Naive thymus-derived CD4-positive, alpha-beta T cell (primary cell): ENCODE results near the gene STRAP. TPM values are rescaled to one million over a fixed set of nuclear protein-coding genes. Genes with fewer than 3 reads are reported as not detected.
A peak's percentile ranks its signal among the peaks of the same experiment; 100 is the strongest.

ENCODE experiments used
- ATAC-seq: fragments of 150-1000 bp; cut with Tn5 transposase; 2 replicates; pipeline ENCODE4 v1.10.0; 2021; ENCODE audit warnings: mild to moderate bottlenecking, moderate library complexity
- CTCF ChIA-PET: fragments of 350-600 bp; sonication (Branson Sonifier 250); formaldehyde crosslinking; loops from one replicate; lab custom pipeline; 2021; ENCODE audit warnings: antibody characterized with exemption; lab: Charles Lee
- POLR2A ChIA-PET: fragments of 350-600 bp; sonication (Branson Sonifier 250); formaldehyde crosslinking; loops from one replicate; lab custom pipeline; 2021; ENCODE audit warnings: antibody characterized with exemption, inconsistent platforms; lab: Charles Lee
- DNase-seq, 9 donors: peaks; one replicate each; pipeline versions ENCODE4 v3.0.0 to v3.0.0-alpha.2; 2020 to 2022; ENCODE audit warnings: mixed read lengths in 1 of 9
- H3K27ac ChIP-seq: one replicate; pipeline ENCODE4 v1.7.0; 2013; ENCODE audit warnings: mild to moderate bottlenecking, low read depth, low read length, moderate library complexity
- H3K27me3 ChIP-seq, 2 donors: one replicate each; pipeline ENCODE4 v1.7.0; 2013; ENCODE audit warnings: low read length in 2 of 2, mild to moderate bottlenecking in 2 of 2, moderate library complexity in 2 of 2; ENCODE audit not compliant: control insufficient read depth in 2 of 2, insufficient read depth in 2 of 2
- H3K36me3 ChIP-seq, 3 experiments: 1 replicate in 2 of 3; 2 replicates in 1 of 3; pipeline ENCODE4 v1.7.0; 2013; ENCODE audit warnings: low read length in 3 of 3, mild to moderate bottlenecking in 3 of 3, moderate library complexity in 1 of 3; ENCODE audit not compliant: insufficient read depth in 3 of 3, control insufficient read depth in 2 of 3
- H3K4me1 ChIP-seq, 2 donors: one replicate each; pipeline ENCODE4 v1.7.0; 2013; ENCODE audit warnings: low read length in 2 of 2, mild to moderate bottlenecking in 2 of 2, moderate library complexity in 1 of 2; ENCODE audit not compliant: control insufficient read depth in 2 of 2, insufficient read depth in 2 of 2
- H3K4me3 ChIP-seq: 2 replicates; pipeline ENCODE4 v1.7.0; 2013; ENCODE audit warnings: mild to moderate bottlenecking, low read length
- H3K9me3 ChIP-seq, 3 experiments: 1 replicate in 2 of 3; 2 replicates in 1 of 3; pipeline ENCODE4 v1.7.0; 2013; ENCODE audit warnings: low read length in 3 of 3; ENCODE audit not compliant: control insufficient read depth in 2 of 3
- H3K27ac Mint-ChIP-seq, 9 donors: one replicate each; pipeline ENCODE4 v1.8.0; 2020 to 2022; ENCODE audit warnings: mixed read lengths in 9 of 9, mild to moderate bottlenecking in 8 of 9, moderate library complexity in 5 of 9, inconsistent platforms in 2 of 9
- H3K27me3 Mint-ChIP-seq, 5 donors: one replicate each; pipeline ENCODE4 v1.8.0; 2021 to 2022; ENCODE audit warnings: mixed read lengths in 5 of 5, mild to moderate bottlenecking in 1 of 5
- H3K36me3 Mint-ChIP-seq, 5 donors: one replicate each; pipeline ENCODE4 v1.8.0; 2020 to 2022; ENCODE audit warnings: mixed read lengths in 5 of 5, mild to moderate bottlenecking in 3 of 5, inconsistent platforms in 1 of 5
- H3K4me1 Mint-ChIP-seq, 7 donors: one replicate each; pipeline ENCODE4 v1.8.0; 2020 to 2022; ENCODE audit warnings: mixed read lengths in 7 of 7, mild to moderate bottlenecking in 3 of 7, inconsistent platforms in 1 of 7
- H3K4me3 Mint-ChIP-seq, 10 donors: one replicate each; pipeline ENCODE4 v1.8.0; 2020 to 2022; ENCODE audit warnings: mild to moderate bottlenecking in 10 of 10, mixed read lengths in 10 of 10, moderate library complexity in 6 of 10, inconsistent platforms in 2 of 10
- H3K9me3 Mint-ChIP-seq, 11 donors: one replicate each; pipeline ENCODE4 v1.8.0; 2020 to 2022; ENCODE audit warnings: mixed read lengths in 11 of 11, mild to moderate bottlenecking in 4 of 11, inconsistent platforms in 1 of 11, moderate library complexity in 1 of 11
- intact Hi-C, 2 donors: fragments of 100-400 bp; cut with micrococcal nuclease; formaldehyde crosslinking; loops; one replicate each; pipeline ENCODE4 v1.15.1; 2023
- polyA plus RNA-seq, 2 donors: library from polyadenylated mRNA; unstranded; fragments of 300-500 nt; fragmentation: Illumina TruSeq; gene quantifications; one replicate each; pipeline ENCODE4 v1.2.3, GENCODE V29; 2021
- total RNA-seq, 6 experiments: library from RNA in 5 of 6; stranded (reverse) in 5 of 6; gene quantifications; 1 replicate in 5 of 6; 2 replicates in 1 of 6; pipeline ENCODE4 v1.2.3 and lab custom pipeline; 2021 to 2026

Gene STRAP, protein sequence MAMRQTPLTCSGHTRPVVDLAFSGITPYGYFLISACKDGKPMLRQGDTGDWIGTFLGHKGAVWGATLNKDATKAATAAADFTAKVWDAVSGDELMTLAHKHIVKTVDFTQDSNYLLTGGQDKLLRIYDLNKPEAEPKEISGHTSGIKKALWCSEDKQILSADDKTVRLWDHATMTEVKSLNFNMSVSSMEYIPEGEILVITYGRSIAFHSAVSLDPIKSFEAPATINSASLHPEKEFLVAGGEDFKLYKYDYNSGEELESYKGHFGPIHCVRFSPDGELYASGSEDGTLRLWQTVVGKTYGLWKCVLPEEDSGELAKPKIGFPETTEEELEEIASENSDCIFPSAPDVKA
- total RNA-seq (10 to 100 TPM; 42.2 to 97.2 (median 70.9) TPM), polyA plus RNA-seq (100 to 1,000 TPM in 1 of 2 donors, 10 to 100 TPM in 1; 94.5 to 119 TPM), total RNA-seq (lab: John Stamatoyannopoulos, UW) (75.0 reads per million, percentile 79 among the genes with 10 or more reads in this experiment)

- H3K4me1 Mint-ChIP-seq: peaks cover 35 to 66% (median 60%) of the 10 kb centered on the region in 7 donors
- H3K36me3 Mint-ChIP-seq: peaks cover 8 to 28% (median 18%) of the 10 kb centered on the region in 5 donors
- ChIA-PET POLR2A (interaction anchor here (1.0 to 2.1 kb wide), 5 partner anchors 9 to 1111 kb away, joined by 3 to 12 read pairs (median 5); partner anchors contain the start of genes DERA and EPS8), CTCF (interaction anchor here (0.5 to 2.1 kb wide), 7 partner anchors 16 to 615 kb away, joined by 3 to 7 read pairs (median 3); no protein-coding TSS in a partner anchor)
- DNase-seq (peak; percentile 94 to 98 (median 97)), ATAC-seq (peak; percentile 97)
- H3K9me3 ChIP-seq: no peaks in the 10 kb centered on the region
- H3K4me3 ChIP-seq: peak within 1 kb of the TSS; percentile 97
- H3K36me3 ChIP-seq: peaks cover 3 to 10% (median 7%) of the 10 kb centered on the region in 3 experiments
- H3K4me1 ChIP-seq: peaks cover 22 to 32% of the 10 kb centered on the region in 2 donors
- no peaks in the 10 kb centered on the region for H3K27me3 ChIP-seq
- H3K9me3 Mint-ChIP-seq: no peaks in the 10 kb centered on the region
- H3K27me3 Mint-ChIP-seq: no peaks in the 10 kb centered on the region
- peak within 1 kb of the TSS; percentile 98 to 100 (median 99) for H3K27ac Mint-ChIP-seq
- intact Hi-C loops: loop anchor here (1.0 to 10.0 kb wide), 17 partner anchors 16 to 1625 kb away; partner anchors contain the start of genes C12orf60 (in 2 of the 2), DERA (in 2 of the 2), EPS8 (in 2 of the 2) and WBP11 (in 2 of the 2)
- H3K4me3 Mint-ChIP-seq: peak within 1 kb of the TSS; percentile 91 to 100 (median 97)
- peak within 1 kb of the TSS; percentile 96 for H3K27ac ChIP-seq
These were observed at the start of gene STRAP for GRCh38 chr12:15882118-15882971. Gene STRAP (plus strand): TSS chr12:15882387. CDS start chr12:15882708, 321 bp downstream.

- DNase-seq (no peak), ATAC-seq (no peak)
- Mint-ChIP-seq H3K27me3 (peaks cover 0 to 22% (median 0%) of the 10 kb centered on the region in 5 donors), H3K4me3 (no peak overlapping the region), H3K27ac (no peak overlapping the region), H3K36me3 (no peaks in the 10 kb centered on the region), H3K4me1 (peaks cover 0 to 2% (median 0%) of the 10 kb centered on the region in 7 donors), H3K9me3 (no peaks in the 10 kb centered on the region)
- no peaks in the 10 kb centered on the region for H3K4me1 ChIP-seq
- no peaks in the 10 kb centered on the region for H3K9me3 ChIP-seq
- ChIA-PET CTCF (no interaction called here), POLR2A (no interaction called here)
- intact Hi-C loops: no loop called here
- no peak overlapping the region for H3K27ac ChIP-seq
- H3K36me3 ChIP-seq: no peaks in the 10 kb centered on the region
- H3K4me3 ChIP-seq: no peak overlapping the region
- no peaks in the 10 kb centered on the region for H3K27me3 ChIP-seq
These were observed 47.6 kb upstream of the STRAP start for GRCh38 chr12:15834575-15834974.

- H3K4me3 ChIP-seq: no peak overlapping the region
- POLR2A ChIA-PET: no interaction called here
- Mint-ChIP-seq H3K27me3 (peaks cover 0 to 24% (median 8%) of the 10 kb centered on the region in 5 donors), H3K27ac (no peak overlapping the region), H3K4me1 (peaks cover 0 to 2% (median 0%) of the 10 kb centered on the region in 7 donors), H3K4me3 (no peak overlapping the region), H3K9me3 (no peaks in the 10 kb centered on the region), H3K36me3 (no peaks in the 10 kb centered on the region)
- no peaks in the 10 kb centered on the region for H3K4me1 ChIP-seq
- H3K27me3 ChIP-seq: no peaks in the 10 kb centered on the region
- H3K27ac ChIP-seq: no peak overlapping the region
- no peaks in the 10 kb centered on the region for H3K36me3 ChIP-seq
- no peaks in the 10 kb centered on the region for H3K9me3 ChIP-seq
- DNase-seq (no peak), ATAC-seq (no peak)
- intact Hi-C loops: no loop called here
- CTCF ChIA-PET: no interaction called here
These were observed 44.9 kb upstream of the STRAP start for GRCh38 chr12:15837141-15837790.

DNA sequence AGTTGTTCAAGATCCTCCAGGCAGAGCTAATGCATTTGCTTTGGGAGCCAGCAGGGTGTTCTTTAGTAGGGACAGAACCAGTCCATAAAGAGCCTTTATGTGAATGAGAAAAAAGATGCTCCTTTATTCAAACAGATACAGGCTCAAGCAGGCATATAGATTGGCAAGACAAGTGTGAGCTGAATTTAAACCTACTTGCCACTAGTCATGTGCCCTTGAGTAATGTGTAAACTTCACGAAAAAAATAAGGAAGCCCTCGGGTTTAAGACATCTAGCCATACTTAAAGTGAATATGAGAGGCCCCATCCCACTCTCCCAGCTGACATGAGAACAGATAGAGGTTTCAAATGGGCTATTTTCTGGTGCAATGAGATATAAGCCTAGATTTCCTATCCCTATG is 43.1 kb upstream of the STRAP start:
- no peak overlapping the region for H3K27ac Mint-ChIP-seq
- H3K9me3 Mint-ChIP-seq: no peaks in the 10 kb centered on the region
- POLR2A ChIA-PET: no interaction called here
- DNase-seq (no peak), ATAC-seq (no peak)
- intact Hi-C loops: no loop called here
- H3K27me3 Mint-ChIP-seq: peaks cover 0 to 23% (median 13%) of the 10 kb centered on the region in 5 donors
- no peaks in the 10 kb centered on the region for H3K27me3 ChIP-seq
- no peak overlapping the region for H3K4me3 Mint-ChIP-seq
- no peaks in the 10 kb centered on the region for H3K36me3 ChIP-seq
- H3K9me3 ChIP-seq: no peaks in the 10 kb centered on the region
- H3K4me1 ChIP-seq: no peaks in the 10 kb centered on the region
- CTCF ChIA-PET: interaction anchor here (0.7 kb wide), 1 partner anchor 307 kb away, joined by 3 read pairs; no protein-coding TSS in a partner anchor
- H3K27ac ChIP-seq: no peak overlapping the region
- H3K36me3 Mint-ChIP-seq: no peaks in the 10 kb centered on the region
- H3K4me3 ChIP-seq: no peak overlapping the region
- H3K4me1 Mint-ChIP-seq: no peaks in the 10 kb centered on the region

DNA sequence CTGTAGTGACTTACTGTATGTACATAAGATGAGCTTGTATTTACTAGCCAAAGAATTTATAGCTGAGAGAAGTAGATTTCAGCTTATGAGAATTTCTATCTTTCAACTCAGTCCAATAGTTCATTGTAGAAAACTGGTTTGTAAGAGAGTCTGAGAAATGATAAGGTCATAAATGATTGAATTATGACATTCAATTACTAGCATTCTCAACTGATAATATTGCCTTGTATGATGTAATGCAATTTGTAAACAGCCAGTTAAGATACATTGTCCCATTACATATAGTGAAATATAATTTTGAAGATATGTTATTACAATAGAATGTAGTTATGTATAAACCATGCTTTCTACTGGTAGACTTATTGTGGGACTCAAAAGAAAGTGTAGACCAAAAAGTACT is 42.5 kb upstream of the STRAP start:
- Mint-ChIP-seq H3K9me3 (no peaks in the 10 kb centered on the region), H3K36me3 (no peaks in the 10 kb centered on the region), H3K27me3 (peaks cover 0 to 27% (median 19%) of the 10 kb centered on the region in 5 donors), H3K4me1 (no peaks in the 10 kb centered on the region), H3K4me3 (no peak overlapping the region), H3K27ac (no peak overlapping the region)
- POLR2A ChIA-PET: no interaction called here
- Histone ChIP-seq H3K36me3 (no peaks in the 10 kb centered on the region), H3K4me3 (no peak overlapping the region), H3K27ac (no peak overlapping the region), H3K4me1 (no peaks in the 10 kb centered on the region), H3K9me3 (no peaks in the 10 kb centered on the region), H3K27me3 (no peaks in the 10 kb centered on the region)
- no peak for ATAC-seq
- no peak for DNase-seq
- CTCF ChIA-PET: no interaction called here
- intact Hi-C loops: no loop called here

GRCh38 chr12:15842108-15842507 is 40.1 kb upstream of the STRAP start:
- ATAC-seq (no peak), DNase-seq (no peak)
- Mint-ChIP-seq H3K4me1 (no peaks in the 10 kb centered on the region), H3K27me3 (peaks cover 0 to 28% (median 15%) of the 10 kb centered on the region in 5 donors), H3K27ac (no peak overlapping the region), H3K9me3 (no peaks in the 10 kb centered on the region), H3K4me3 (no peak overlapping the region), H3K36me3 (no peaks in the 10 kb centered on the region)
- CTCF ChIA-PET: no interaction called here
- Histone ChIP-seq H3K4me1 (no peaks in the 10 kb centered on the region), H3K4me3 (no peak overlapping the region), H3K27me3 (no peaks in the 10 kb centered on the region), H3K27ac (no peak overlapping the region), H3K9me3 (no peaks in the 10 kb centered on the region), H3K36me3 (no peaks in the 10 kb centered on the region)
- intact Hi-C loops: no loop called here
- POLR2A ChIA-PET: no interaction called here
